SKM-1 treated with dmso at 0.1 percent for 144 hours (cell line): Measurements from ENCODE around the gene MED16.
"Not testable (repeated sequence)": the region's sequence is repeated elsewhere in the genome, so short reads cannot be mapped to it uniquely, and the experiment has no call there.

Source experiments
- DNase-seq: peaks from one replicate; lab custom pipeline; 2025; ENCODE audit not compliant: unreplicated experiment; lab: John Stamatoyannopoulos, UW

Gene MED16

DNA sequence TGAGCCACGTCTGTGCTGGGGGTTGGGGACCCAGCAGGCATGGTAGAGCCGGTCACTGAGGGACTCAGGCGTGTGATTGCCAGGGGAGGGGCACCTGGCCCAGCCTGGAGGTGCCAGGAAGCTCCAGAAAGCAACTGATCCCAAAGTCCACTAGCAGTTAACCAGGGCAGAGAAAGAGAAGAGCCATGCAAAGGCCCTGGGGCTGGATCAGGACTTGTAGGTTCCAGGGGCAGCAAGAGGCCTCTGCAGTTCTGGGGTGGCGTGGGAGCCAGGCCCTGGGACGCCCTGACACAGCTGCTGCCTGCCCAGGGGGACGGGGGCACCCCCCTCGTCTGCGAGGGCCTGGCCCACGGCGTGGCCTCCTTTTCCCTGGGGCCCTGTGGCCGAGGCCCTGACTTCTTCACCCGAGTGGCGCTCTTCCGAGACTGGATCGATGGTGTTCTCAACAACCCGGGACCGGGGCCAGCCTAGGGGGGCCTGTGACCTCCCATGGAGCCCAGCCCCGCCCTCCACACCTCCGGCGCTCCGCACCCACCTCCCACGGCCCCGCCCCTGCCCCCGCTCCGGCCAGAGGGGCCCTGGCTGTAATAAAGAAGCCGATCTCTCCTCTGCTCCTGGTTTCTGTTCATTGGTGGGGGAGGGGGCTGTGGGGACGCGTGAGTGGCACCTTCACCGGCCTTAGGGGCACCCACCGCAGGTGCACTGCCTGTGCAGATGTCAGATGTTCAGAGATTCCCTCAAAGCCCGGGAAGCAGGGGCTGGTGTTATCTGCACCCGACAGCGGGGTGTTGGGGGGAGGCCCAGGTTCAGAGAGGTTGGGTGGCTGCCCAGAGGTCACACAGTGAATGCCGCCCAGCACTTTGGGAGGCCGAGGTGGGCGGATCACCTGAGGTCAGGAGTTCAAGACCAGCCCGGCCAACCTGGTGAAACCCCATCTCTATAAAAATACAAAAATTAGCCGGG lies 61.3 kb downstream of the MED16 start:
- DNase-seq: no peak

DNA sequence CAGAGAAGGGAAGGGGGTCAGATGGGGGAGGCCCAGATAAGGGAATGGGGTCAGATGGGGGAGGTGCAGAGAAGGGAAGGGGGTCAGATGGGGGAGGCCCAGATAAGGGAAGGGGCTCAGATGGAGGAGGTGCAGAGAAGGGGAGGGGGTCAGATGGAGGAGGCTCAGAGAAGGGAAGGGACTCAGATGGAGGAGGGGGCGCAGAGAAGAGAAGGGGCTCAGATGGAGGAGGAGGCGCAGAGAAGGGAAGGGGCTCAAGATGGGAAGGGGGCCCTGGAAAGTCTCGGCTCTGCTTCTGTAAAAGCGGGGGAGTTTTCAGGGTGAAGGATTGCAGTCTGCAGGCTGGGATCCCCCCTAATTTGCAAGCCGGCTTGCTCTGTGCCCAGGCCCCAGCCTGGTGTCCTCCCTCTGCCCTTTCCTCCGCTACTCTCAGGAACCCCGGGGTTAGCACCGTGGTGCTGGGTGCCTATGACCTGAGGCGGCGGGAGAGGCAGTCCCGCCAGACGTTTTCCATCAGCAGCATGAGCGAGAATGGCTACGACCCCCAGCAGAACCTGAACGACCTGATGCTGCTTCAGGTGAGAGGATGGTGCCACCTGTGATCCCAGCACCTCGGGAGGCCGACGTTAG lies 63.7 kb downstream of the MED16 start:
- no peak for DNase-seq

DNA sequence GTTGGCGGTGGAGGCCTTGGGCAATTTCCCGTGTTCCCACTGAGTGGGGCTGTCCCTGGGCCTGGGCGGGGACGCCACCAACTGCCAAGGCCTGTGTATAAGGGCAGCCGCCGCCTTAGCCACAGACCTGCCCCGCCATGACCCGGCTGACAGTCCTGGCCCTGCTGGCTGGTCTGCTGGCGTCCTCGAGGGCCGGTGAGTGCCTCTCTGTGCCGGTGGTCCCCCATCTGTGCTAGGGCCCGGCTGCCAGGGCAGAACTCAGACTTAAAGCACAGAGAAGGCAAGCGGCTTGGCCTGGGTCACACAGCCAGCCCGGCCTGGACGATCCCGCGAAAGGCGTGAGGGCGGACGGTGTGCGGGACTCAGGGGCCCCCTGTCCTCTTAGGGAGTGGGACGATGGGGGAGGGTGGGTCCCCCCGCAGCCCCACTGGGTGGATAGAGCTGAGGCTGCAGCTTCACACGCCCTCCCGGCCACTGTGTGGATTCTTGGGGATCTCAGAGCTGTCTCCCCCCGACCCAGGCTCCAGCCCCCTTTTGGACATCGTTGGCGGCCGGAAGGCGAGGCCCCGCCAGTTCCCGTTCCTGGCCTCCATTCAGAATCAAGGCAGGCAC lies 65.2 kb downstream of the MED16 start, which contains the start of gene AZU1:
Gene AZU1, plus strand, starts transcription at position 128 of the 612 bp plus-strand sequence. Its CDS starts 10 bp downstream, at position 138.
- peak; percentile 71 for DNase-seq

DNA sequence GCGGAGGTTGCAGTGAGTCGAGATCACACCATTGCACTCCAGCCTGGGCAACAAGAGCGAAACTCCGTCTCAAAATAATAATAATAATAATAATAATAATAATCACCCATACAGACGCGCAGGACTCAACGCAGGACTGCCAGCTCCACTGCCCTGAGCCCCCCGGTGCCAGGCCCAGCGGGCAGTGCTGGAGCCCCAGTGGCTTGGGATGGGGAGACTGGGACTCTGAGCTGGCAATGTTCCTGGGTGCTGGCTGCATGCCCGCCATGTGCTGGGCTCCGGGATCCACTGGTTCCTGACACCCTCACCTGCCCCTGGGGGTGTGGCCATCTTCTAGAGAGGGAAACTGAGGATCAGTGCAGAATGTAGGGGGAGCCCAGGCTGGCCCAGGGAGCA lies 65.7 kb downstream of the MED16 start:
- no peak for DNase-seq

DNA sequence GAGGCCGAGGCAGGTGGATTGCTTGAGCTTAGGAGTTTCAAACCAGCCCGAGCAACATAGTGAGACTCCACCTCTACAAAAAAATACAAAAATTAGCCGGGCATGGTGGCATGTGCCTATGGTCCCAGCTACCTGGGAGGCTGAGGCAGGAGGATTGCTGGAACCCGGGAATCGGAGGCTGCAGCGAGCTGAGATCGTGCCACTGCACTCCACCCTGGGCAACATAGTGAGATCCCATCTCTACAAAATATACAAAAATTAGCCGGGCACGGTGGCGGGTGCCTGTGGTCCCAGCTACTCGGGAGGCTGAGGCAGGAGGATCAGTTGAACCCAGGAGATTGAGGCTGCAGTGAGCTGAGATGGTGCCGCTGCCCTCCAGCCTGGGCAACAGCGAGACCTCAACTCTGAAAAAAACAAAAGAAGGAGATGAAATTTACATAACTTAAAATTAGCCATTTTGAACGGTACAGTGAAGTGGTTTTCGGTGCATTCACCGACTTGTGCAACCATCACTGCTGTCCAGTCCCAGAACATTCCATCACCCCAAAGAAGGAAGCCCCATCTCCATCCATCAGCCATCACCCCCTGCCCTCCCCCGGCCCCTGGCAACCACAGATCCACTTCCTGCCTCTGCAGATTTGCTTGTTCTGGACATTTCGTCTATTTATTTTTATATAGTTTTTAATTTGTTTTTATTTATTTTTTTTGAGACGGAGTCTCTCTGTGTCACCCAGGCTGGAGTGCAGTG lies 66.9 kb downstream of the MED16 start:
- peak; percentile 52 for DNase-seq

DNA sequence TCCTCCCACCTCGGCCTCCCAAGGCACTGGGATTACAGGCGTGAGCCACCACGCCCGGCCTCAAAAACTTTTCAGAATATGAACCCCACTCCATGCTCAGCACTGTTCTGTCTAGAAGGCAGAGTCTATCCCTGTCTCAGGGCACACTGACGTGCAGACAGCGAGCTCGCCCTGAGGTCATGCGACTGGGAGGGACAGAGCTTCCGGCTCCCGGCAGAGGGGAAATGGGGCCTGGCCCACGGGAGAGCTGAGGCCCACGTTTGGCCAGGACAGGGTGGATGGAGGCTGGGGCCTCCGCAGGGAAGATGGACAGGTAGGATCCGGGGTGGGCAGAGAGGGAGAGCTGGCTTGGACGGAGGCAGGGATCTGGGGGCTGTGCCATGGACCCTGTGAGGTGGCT lies 68.1 kb downstream of the MED16 start:
- DNase-seq: peak; percentile 60

DNA sequence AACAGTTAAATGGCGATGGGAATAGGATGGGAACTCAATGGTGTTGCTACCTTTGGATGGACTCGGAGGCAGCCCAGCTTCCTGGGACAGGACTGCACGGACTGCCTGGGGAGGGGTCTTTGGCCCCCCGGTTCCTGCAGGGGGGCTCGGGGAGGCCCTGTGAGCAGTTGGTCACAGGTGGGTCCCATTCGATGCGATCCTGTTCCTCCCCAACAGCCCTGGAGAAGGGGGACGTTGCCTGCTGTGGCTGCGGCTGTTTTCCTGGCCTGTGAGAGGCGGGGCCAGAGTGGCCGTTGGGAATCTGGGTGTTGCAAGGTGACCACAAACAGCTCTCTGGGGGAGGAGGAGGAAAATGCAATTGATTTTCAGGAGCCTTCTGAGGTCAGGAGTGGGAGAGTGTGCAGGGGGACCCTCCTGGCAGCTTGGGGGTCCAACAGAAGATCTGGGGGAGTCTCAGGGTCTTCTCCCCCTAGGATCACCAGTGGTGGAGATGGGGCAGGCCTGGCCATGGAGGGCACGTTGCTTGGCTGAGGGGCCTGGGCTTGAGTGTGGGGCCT lies 69.3 kb downstream of the MED16 start:
- no peak for DNase-seq

DNA sequence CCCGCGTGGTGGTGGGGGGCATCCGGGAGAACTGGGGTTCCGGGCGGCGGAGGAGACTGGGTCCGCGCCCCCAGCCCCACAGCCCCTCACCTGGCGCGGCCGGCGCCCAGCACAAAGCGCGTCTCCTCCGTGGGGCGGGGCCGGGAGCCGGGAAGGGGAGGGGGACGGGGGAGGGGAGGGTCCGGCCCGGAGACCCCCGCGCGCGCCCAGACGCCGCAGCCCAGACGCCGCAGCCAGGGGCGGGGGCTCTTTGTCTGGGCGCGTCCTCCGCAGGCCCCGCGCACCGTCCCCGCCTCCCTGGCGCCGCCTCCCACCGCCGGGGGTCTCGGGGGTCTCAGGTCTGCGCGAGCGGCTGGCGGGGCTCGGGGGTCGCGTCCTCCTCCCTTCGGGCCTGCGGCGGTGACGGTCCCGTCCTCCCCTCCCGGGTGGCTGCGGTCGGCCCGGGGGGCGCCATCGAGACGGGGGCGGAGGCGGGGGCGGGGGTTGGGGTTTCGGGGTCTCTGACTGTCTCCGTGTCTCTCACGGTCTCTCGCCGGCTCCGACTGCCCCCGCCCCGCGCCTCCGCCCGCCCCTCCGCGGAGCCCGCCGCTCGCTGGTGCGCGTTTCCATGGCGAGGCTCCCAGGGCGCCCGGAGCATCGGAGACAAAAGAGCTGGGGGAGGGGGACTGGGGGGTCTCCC lies 71.0 kb downstream of the MED16 start, which contains the start of gene PLPPR3:
Gene PLPPR3, minus strand, starts transcription at position 131 of the 679 bp plus-strand sequence. CDS start 396 bp downstream, outside the sequence.
- DNase-seq: no peak

DNA sequence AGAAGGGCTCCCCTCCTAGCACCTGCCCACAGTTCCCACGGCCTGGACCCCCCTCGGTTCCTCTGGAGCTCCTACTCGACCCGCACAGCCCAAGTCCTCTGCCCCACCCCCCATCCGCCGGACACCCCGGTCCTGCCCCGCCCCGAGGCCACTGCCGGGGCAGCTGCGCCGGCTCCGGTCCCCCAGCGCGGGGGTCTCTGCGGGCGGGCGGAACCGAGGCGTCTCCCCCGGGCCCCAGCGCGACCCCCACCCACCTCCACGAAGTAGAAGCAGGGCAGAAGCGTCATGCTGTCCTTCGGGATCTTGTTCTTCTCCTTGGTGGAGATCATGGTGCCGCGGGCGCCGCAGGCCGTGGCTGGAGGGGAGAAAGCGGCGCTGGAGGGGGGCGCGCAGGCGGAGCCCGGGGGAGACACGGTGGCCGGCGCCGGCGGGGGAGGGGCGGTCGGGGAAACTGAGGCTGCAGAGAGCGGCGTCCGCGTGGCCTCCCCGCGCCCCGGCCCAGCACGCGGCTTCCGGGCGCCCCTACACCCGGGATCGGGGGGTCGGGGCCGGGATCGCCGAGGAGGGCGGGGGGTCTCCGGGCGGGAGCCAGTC lies 71.7 kb downstream of the MED16 start:
- DNase-seq: no peak

DNA sequence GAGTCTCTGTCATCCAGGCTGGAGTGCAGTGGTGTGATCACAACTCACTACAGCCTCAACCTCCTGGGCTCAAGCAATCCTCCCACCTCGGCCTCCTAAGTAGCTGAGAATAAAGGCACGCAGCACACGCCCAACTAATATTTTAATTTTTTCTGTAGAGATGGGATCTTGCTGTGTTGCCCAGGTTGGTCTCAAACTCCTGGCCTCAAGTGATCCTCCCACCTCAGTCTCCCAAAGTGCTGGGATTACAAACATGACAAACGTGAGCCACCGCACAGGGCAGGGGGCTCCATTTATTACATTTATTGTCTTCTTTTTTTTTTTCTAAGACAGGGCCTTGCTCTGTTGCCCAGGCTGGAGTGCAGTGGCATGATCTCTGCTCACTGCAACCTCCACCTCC lies 72.8 kb downstream of the MED16 start:
- not testable (repeated sequence) for DNase-seq
